H9 (cell line): ENCODE results near the gene CLEC11A. TPM values are rescaled to one million over a fixed set of nuclear protein-coding genes. Genes with fewer than 3 reads are reported as not detected.
A peak's percentile ranks its signal among the peaks of the same experiment; 100 is the strongest.

Source experiments
- DNase-seq: peaks from one replicate; pipeline ENCODE4 v3.0.0-alpha.2; 2017
- H2AFZ ChIP-seq: one replicate; pipeline ENCODE4 v1.6.1; 2013; ENCODE audit warnings: mild to moderate bottlenecking, low read length, control low read depth, moderate library complexity
- H2AK5ac ChIP-seq: 2 replicates; pipeline ENCODE4 v1.6.1; 2013; ENCODE audit warnings: low read length, control low read depth, mixed read lengths; ENCODE audit not compliant: insufficient read length
- H2BK120ac ChIP-seq: one replicate; pipeline ENCODE4 v1.6.1; 2013; ENCODE audit warnings: low read depth, mild to moderate bottlenecking, low read length, control low read depth, inconsistent platforms; ENCODE audit not compliant: poor library complexity, severe bottlenecking
- H2BK12ac ChIP-seq: 2 replicates; pipeline ENCODE4 v1.6.1; 2013; ENCODE audit warnings: low read length, control low read depth, mixed read lengths, low read depth; ENCODE audit not compliant: insufficient read length
- H2BK15ac ChIP-seq: 2 replicates; pipeline ENCODE4 v1.6.1; 2013; ENCODE audit warnings: low read depth, low read length, control low read depth
- H2BK20ac ChIP-seq: one replicate; pipeline ENCODE4 v1.6.1; 2013; ENCODE audit warnings: low read depth, mild to moderate bottlenecking, low read length, control low read depth, inconsistent platforms; ENCODE audit not compliant: poor library complexity, severe bottlenecking
- H2BK5ac ChIP-seq: 2 replicates; pipeline ENCODE4 v1.6.1; 2013; ENCODE audit warnings: low read length, control low read depth, mixed read lengths; ENCODE audit not compliant: insufficient read length
- H3K14ac ChIP-seq: 2 replicates; pipeline ENCODE4 v1.6.1; 2013; ENCODE audit warnings: low read length, control low read depth; ENCODE audit not compliant: insufficient read depth
- H3K18ac ChIP-seq: 2 replicates; pipeline ENCODE4 v1.6.1; 2013; ENCODE audit warnings: low read depth, mild to moderate bottlenecking, mixed read lengths, low read length, control low read depth; ENCODE audit not compliant: insufficient read length
- H3K23ac ChIP-seq: 2 replicates; pipeline ENCODE4 v1.6.1; 2013; ENCODE audit warnings: low read length, control low read depth, mixed read lengths, low read depth; ENCODE audit not compliant: insufficient read length
- H3K23me2 ChIP-seq: 2 replicates; pipeline ENCODE4 v1.6.1; 2013; ENCODE audit warnings: low read depth, mild to moderate bottlenecking, mixed read lengths, low read length, control low read depth; ENCODE audit not compliant: insufficient read length, poor library complexity, severe bottlenecking
- H3K27ac ChIP-seq: 2 replicates; pipeline ENCODE4 v1.5.1; 2013; ENCODE audit warnings: low read length, control low read depth, mixed read lengths, low read depth; ENCODE audit not compliant: insufficient read length
- H3K27me3 ChIP-seq: 2 replicates; pipeline ENCODE4 v1.6.1; 2013; ENCODE audit warnings: low read length, control low read depth, inconsistent platforms; ENCODE audit not compliant: insufficient read depth
- H3K4ac ChIP-seq: 2 replicates; pipeline ENCODE4 v1.6.1; 2013; ENCODE audit warnings: low read depth, mild to moderate bottlenecking, control low read depth, inconsistent platforms, low read length, moderate library complexity
- H3K4me1 ChIP-seq: 2 replicates; pipeline ENCODE4 v1.6.1; 2013; ENCODE audit warnings: low read length, control low read depth, inconsistent platforms; ENCODE audit not compliant: insufficient read depth
- H3K4me2 ChIP-seq: 2 replicates; pipeline ENCODE4 v1.6.1; 2013; ENCODE audit warnings: low read length, control low read depth, mixed read lengths; ENCODE audit not compliant: insufficient read length, insufficient read depth
- H3K56ac ChIP-seq: 2 replicates; pipeline ENCODE4 v1.6.1; 2013; ENCODE audit warnings: low read depth, mild to moderate bottlenecking, mixed read lengths, low read length, control low read depth; ENCODE audit not compliant: insufficient read length
- H3K79me1 ChIP-seq: 2 replicates; pipeline ENCODE4 v1.6.1; 2013; ENCODE audit warnings: low read depth, mild to moderate bottlenecking, moderate library complexity, low read length, control low read depth, inconsistent platforms; ENCODE audit not compliant: insufficient read depth, poor library complexity, severe bottlenecking
- H3K79me2 ChIP-seq: 2 replicates; pipeline ENCODE4 v1.6.1; 2013; ENCODE audit warnings: low read length, control low read depth, inconsistent platforms; ENCODE audit not compliant: insufficient read depth
- H3K9ac ChIP-seq: 2 replicates; pipeline ENCODE4 v1.6.1; 2013; ENCODE audit warnings: low read length, control low read depth, mixed read lengths; ENCODE audit not compliant: insufficient read length; ENCODE audit errors: extremely low read depth
- H3K9me3 ChIP-seq: one replicate; pipeline ENCODE4 v1.6.1; 2013; ENCODE audit warnings: low read depth, low read length, inconsistent platforms; ENCODE audit not compliant: control insufficient read depth
- H3T11ph ChIP-seq: one replicate; pipeline ENCODE4 v1.6.1; 2013; ENCODE audit warnings: mild to moderate bottlenecking, low read length, control low read depth, inconsistent platforms
- H4K20me1 ChIP-seq: one replicate; pipeline ENCODE4 v1.6.1; 2013; ENCODE audit not compliant: control insufficient read depth, insufficient read length, insufficient read depth
- H4K5ac ChIP-seq: 2 replicates; pipeline ENCODE4 v1.6.1; 2013; ENCODE audit warnings: low read depth, mild to moderate bottlenecking, mixed read lengths, low read length, control low read depth; ENCODE audit not compliant: insufficient read length
- H4K8ac ChIP-seq: replicated peaks from 2 replicates; pipeline ENCODE4 v1.6.1; 2013; ENCODE audit warnings: low read length, control low read depth, mixed read lengths, low read depth; ENCODE audit not compliant: insufficient read length
- H4K91ac ChIP-seq: 2 replicates; pipeline ENCODE4 v1.6.1; 2013; ENCODE audit warnings: low read depth, mild to moderate bottlenecking, moderate library complexity, mixed read lengths, low read length, control low read depth; ENCODE audit not compliant: insufficient read length
- H3K27ac Mint-ChIP-seq, 3 experiments: 2 replicates in 2 of 3; 3 replicates in 1 of 3; pipeline ENCODE4 v1.8.0; 2020 to 2021; ENCODE audit warnings: mixed read lengths in 3 of 3, mild to moderate bottlenecking in 1 of 3, moderate library complexity in 1 of 3
- H3K27me3 Mint-ChIP-seq: 2 replicates; pipeline ENCODE4 v1.8.0; 2021; ENCODE audit warnings: low read depth, mild to moderate bottlenecking, moderate library complexity, mixed read lengths
- H3K36me3 Mint-ChIP-seq, 3 experiments: 2 replicates in 2 of 3; 3 replicates in 1 of 3; pipeline ENCODE4 v1.8.0; 2020 to 2021; ENCODE audit warnings: low read depth in 3 of 3, mixed read lengths in 3 of 3; ENCODE audit not compliant: insufficient read depth in 1 of 3
- H3K4me1 Mint-ChIP-seq, 2 experiments: 2 replicates each; pipeline ENCODE4 v1.8.0; 2020; ENCODE audit warnings: mixed read lengths in 2 of 2
- H3K4me3 Mint-ChIP-seq, 2 experiments: 2 replicates in 1 of 2; 3 replicates in 1 of 2; pipeline ENCODE4 v1.8.0; 2020 to 2021; ENCODE audit warnings: mild to moderate bottlenecking in 2 of 2, mixed read lengths in 2 of 2, moderate library complexity in 1 of 2
- H3K9me3 Mint-ChIP-seq, 2 experiments: 2 replicates in 1 of 2; 3 replicates in 1 of 2; pipeline ENCODE4 v1.8.0; 2020; ENCODE audit warnings: mild to moderate bottlenecking in 2 of 2, mixed read lengths in 2 of 2, moderate library complexity in 1 of 2
- CTCF ChIP-seq: fragments of 200-600 bp; sonication (generic); conservative IDR thresholded peaks from 3 replicates; pipeline ENCODE4 v1.8.0; 2021; ENCODE audit warnings: antibody characterized with exemption, mild to moderate bottlenecking
- WGBS: extraction: QIAGEN DNeasy Blood & Tissue Kit; methylation state at CpG from one replicate; pipeline ENCODE4 v1.1.7; 2013; ENCODE audit warnings: missing lambda C conversion rate, low lambda C conversion rate, mixed read lengths; ENCODE audit not compliant: insufficient read length; ENCODE audit errors: extremely low coverage; 5-methylcytosine and 5-hydroxymethylcytosine counted together
- total RNA-seq: library from RNA; stranded (reverse); gene quantifications from 2 replicates; pipeline ENCODE4 v1.2.1, GENCODE V29; 2021

Gene CLEC11A
- total RNA-seq, 1 experiment from 2014 or later: 3.9 TPM

GRCh38 chr19:50696094-50696483, 27.1 kb upstream of the CLEC11A start:
- H3K4me1 ChIP-seq: peaks cover 3% of the 10 kb centered on the region; the same call in 1 of the 2 replicates
- no peaks in the 10 kb centered on the region for H3K9me3 Mint-ChIP-seq
- no peak overlapping the region for H3K14ac ChIP-seq
- no peak overlapping the region for H3K56ac ChIP-seq
- no peak overlapping the region for H2AK5ac ChIP-seq
- peaks cover 92% of the 10 kb centered on the region for H3K27me3 Mint-ChIP-seq
- no peak overlapping the region for H2BK5ac ChIP-seq
- no peak overlapping the region for H2BK15ac ChIP-seq
- no peak overlapping the region for H3K9ac ChIP-seq
- H3K36me3 Mint-ChIP-seq: no peaks in the 10 kb centered on the region
- H3T11ph ChIP-seq: no peak overlapping the region
- H3K4me3 Mint-ChIP-seq: peak overlapping the region; percentile 57 to 75; a peak in 3 of 5 replicates
- no peak overlapping the region for H3K23ac ChIP-seq
- no peak overlapping the region for H3K27ac Mint-ChIP-seq
- TF ChIP-seq CTCF: no peak
- H3K4me1 Mint-ChIP-seq: peaks cover 3 to 29% of the 10 kb centered on the region in 2 experiments
- H3K79me1 ChIP-seq: no peaks in the 10 kb centered on the region
- H2BK12ac ChIP-seq: no peak overlapping the region
- H2BK20ac ChIP-seq: no peak overlapping the region
- H3K79me2 ChIP-seq: no peaks in the 10 kb centered on the region
- no CpG with 5 or more reads among the region's 15 CpGs for WGBS
- no peak overlapping the region for H3K18ac ChIP-seq
- DNase-seq: no peak
- no peaks in the 10 kb centered on the region for H3K9me3 ChIP-seq
- H2BK120ac ChIP-seq: no peak overlapping the region
- peaks cover 9% of the 10 kb centered on the region for H3K23me2 ChIP-seq
- peaks cover 40% of the 10 kb centered on the region; the same call in 1 of the 2 replicates for H3K27me3 ChIP-seq
- H4K8ac ChIP-seq: no peak overlapping the region
- peak overlapping the region; percentile 61 for H3K4me2 ChIP-seq
- H4K91ac ChIP-seq: no peak overlapping the region
- H4K20me1 ChIP-seq: peaks cover 2% of the 10 kb centered on the region
- no peak overlapping the region for H4K5ac ChIP-seq
- no peak overlapping the region for H2AFZ ChIP-seq
- no peak overlapping the region for H3K4ac ChIP-seq
- no peak overlapping the region for H3K27ac ChIP-seq
